Stimulated activated CD8-positive, alpha-beta memory T cell treated with anti-CD3 and anti-CD28 coated beads, Interleukin-4, amount 100 ng/mL, for 1 hour (primary cell): ENCODE data around the gene UTP3.
"Not testable (repeated sequence)": the region's sequence is repeated elsewhere in the genome, so short reads cannot be mapped to it uniquely, and the experiment has no call there.

Source experiments
- DNase-seq, 2 donors: peaks; one replicate each; pipeline ENCODE4 v3.0.0-alpha.2; 2020; ENCODE audit warnings: low read depth in 2 of 2, low spot score in 1 of 2

Gene UTP3

GRCh38 chr4:70682142-70682541 lies 6.2 kb upstream of the UTP3 start:
- DNase-seq: not testable (repeated sequence)

DNA sequence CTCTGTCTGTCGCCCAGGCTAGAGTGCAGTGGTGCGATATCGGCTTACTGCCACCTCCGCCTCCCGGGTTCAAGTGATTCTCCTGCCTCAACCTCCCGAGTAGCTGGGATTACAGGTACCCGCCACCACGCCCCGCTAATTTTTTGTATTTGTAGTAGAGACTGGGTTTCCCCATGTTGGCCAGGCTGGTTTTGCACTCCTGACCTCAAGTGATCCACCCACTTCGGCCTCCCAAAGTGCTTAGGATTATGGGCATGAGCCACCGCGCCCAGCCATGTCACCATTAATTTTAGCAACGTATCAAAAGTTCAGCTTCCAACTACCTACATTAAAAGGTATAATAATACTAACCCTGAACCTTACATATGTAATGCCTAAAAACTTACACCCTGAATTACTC lies 940 bp upstream of the UTP3 start:
- DNase-seq: no peak

GRCh38 chr4:70688795-70689231 lies 481 bp downstream of the UTP3 start:
- no peak for DNase-seq

DNA sequence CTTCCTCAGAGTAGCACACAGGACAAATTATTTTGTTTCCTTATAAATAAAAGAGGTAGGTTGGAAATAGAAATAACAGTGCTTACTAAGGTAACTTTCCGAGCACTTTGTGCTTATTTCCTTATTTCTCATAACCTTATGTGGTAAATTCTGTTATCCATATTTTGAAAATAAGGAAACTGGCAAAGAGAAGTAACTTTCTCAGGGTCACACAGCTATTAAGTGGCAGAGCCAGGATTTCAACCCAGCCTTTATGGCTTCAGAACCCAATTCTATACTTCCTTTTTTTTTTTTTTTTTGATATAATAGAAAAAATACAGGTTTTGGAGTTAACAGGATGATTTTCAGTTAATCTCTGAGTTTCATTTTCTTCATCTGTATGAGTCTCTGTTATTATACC lies 3.3 kb downstream of the UTP3 start:
- no peak for DNase-seq

DNA sequence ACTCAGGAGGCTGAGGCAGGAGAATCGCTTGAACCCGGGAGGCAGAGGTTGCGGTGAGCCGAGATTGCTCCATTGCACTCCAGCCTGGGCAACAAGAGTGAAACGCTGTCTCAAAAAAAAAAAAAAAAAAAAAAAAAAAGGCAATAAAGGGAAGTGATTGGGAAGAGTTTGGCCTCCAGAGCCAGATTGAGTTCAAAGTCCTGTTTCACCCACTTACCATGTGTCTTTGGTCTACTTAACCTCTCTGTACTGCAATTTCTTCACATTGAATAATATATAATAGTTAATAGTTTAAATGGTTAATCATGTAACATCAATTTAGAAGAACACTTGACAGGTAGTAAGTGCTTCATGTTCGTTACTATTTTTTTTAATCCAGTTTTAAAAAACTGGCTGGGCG lies 6.3 kb downstream of the UTP3 start:
- DNase-seq: not testable (repeated sequence)

- not testable (repeated sequence) for DNase-seq
Measured at GRCh38 chr4:70698435-70698834, 10.1 kb downstream of the UTP3 start.

DNA sequence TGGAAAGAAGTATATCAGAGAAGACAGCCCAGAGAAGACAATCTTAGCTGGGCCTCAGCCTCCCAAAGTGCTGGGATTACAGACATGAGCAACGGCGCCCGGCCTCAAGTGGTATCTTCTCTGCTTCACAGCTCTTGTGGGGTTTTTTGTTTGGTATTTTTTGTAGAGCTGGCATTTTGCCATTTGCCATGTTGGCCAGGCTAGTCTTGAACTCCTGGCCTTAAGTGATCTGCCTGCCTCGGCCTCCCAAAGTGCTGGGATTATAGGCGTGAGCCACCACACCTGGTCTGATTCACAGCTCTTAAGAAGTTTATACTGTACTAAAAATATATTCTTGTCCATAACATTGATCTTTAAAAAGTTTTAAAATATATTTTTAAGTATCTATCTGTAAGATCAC lies 12.4 kb downstream of the UTP3 start:
- no peak for DNase-seq

GRCh38 chr4:70701271-70701670 lies 12.9 kb downstream of the UTP3 start:
- no peak for DNase-seq

DNA sequence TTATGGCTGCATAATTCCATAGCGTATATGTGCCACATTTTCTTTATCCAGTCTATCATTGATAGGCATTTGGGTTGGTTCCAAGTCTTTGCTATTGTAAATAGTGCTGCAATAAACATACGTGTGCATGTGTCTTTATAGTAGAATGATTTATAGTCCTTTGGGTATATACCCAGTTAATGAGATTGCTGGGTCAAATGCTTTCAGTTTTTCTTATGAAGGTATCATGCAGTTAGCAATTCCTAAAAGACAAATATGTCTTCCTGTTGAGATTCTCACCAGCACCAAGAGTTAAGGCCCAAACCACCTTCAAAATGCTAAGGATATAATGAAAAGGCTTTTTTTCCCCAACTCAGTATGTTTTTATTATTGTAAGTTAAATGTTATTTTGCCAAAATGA lies 14.3 kb downstream of the UTP3 start:
- DNase-seq: not testable (repeated sequence)

DNA sequence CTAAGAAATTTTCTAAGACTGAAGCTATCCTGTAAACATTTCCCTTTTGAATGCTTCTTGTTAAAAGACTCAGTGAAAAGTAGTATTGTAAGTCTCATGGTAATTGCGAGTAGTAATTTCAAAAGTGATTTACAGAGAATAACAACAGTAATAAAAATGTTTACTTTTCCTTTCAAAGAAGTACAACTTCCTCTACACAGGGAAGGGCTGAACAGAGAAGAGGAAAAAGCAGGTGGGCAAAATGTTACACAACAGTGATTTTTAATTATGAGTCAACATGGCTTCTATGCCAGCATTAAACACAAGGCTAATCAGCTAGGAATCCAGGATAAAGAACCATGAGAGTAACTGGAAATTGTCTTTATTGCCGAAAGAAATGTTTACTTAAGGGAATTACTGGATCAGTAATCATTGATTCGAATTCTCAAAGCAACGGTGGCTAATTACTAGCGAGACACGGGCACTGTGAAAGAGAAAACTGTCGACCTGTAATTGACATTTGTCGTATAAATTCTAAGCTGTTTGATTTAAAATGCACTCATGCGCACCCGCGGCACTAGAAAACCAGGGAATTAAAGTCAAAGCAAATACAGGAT lies 15.4 kb downstream of the UTP3 start:
- DNase-seq: no peak

- DNase-seq: peak in 1 of 2 donors; percentile 32
Measured at GRCh38 chr4:70704215-70704930, 16.0 kb downstream of the UTP3 start.

DNA sequence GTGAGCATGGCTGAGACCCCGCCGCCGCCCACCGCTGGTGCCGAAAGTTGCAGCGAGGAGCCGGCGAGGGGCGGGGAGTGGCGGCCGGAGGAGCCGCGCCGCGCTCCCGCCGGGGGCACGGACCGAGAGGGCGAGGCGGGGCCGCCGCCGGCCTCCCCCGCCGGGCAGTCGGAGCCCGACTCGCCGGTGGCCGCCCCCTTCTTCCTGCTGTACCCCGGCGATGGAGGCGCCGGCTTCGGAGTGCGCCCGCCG lies 16.5 kb downstream of the UTP3 start:
- DNase-seq: no peak

- peak in 1 of 2 donors; percentile 54 for DNase-seq
Measured at GRCh38 chr4:70705183-70706043, 17.1 kb downstream of the UTP3 start.

- DNase-seq: no peak
Measured at GRCh38 chr4:70706044-70706461, 17.7 kb downstream of the UTP3 start.

DNA sequence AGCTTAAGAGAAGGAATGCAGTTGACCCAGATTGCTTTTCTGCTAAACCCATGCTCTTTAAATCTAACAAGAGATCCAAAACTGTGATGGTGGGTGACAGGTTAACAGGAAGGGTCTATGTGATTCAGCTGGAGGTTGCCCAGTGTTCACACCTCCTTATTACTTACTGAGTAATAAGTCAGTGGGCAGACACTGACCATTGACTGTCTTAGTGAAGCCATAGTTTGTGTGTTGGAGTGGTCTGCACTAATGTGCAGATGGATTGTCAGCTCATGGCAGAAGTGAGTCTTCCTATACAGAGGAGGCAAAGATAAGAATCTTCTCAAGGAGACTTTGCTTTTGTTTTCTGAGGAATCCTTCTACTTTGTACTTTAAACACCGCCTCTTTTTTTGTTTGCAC lies 18.2 kb downstream of the UTP3 start:
- no peak for DNase-seq

DNA sequence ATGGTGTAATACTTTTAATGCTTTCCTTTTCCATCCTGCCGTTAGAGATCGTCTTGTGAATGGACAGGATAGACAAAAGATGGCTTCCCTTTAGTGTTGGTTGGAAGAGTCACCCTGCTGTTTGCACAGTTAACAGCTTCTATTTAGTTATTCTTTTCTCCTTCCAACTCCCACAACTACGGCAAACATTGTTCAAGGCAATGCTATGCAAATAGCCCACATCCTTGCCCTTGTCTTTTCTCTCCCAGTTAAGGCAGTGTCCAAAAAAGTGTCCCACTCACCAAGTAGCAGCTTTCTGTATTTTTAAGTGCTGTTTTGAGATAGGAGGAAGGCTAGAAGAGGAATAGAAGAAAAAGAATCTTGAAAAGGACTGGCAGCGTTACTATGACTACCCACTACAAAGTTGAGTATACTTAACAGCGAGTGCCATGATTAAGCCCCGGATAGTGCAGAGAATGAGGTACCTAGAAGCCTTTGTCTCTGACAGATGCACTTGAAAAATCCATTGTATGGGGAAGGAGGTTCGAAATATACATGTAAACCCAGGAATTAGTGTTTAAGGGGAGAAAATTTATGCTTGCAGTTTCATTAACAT lies 21.4 kb downstream of the UTP3 start:
- no peak for DNase-seq

DNA sequence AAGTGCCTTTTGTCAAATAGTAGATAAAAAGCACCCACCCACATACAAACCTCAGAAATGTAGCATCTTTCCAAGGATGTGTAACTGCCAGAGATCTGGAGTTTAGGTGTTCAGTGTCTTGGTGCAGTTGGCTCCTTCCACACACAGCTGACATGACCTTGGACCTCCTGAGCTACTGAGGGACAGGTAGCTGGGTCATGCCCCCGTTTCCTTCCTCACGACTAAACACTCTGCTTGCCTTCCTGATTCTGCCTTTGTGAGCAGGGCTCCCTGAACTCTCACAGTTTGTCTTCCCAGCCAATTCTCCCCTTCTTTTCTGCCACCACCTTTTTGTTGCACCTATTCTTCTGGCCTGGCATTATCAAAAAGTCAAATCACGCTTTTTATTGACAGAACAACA lies 23.3 kb downstream of the UTP3 start:
- DNase-seq: no peak

- no peak for DNase-seq
Measured at GRCh38 chr4:70712150-70712549, 23.8 kb downstream of the UTP3 start.

GRCh38 chr4:70712604-70713452 lies 24.5 kb downstream of the UTP3 start:
- no peak for DNase-seq

DNA sequence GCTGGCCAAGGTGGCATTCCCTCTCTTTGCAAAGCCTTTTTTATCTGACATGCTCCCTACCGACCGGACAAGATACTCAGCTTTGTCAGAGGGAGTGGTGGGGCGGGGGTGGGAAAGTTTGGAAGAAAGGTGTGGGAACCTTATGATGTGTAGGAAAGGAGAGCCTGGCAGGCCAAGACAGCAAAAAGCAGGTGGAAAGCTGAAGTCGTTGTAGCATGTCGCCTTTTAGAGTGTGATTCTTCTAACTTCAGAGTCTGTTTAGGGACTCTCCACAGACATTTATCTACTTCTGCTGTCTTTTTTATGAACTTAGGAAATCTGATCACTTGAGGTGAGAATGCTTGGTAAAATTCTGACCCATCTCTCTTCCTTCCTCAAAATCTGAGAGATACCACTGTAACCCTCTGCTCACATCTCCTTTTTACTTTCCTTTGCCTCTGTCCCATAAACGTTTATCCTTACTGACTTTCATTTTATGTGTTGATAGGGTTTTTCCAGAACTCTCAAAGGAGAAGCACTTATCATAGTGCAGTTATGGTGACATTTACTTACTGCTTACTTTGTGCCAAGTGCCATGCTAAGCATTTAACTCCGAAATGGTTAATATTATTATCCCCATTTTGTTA lies 25.2 kb downstream of the UTP3 start:
- no peak for DNase-seq
